Bronchial epithelial cell (primary cell): Measurements from ENCODE around the gene CARD19. TPM values are rescaled to one million over a fixed set of nuclear protein-coding genes. Genes with fewer than 3 reads are reported as not detected.

Experiments
- DNase-seq: peaks from one replicate; pipeline ENCODE4 v3.0.0-alpha.2; 2010; ENCODE audit warnings: low read depth
- FAIRE-seq: peaks from 2 replicates; lab custom pipeline; 2011; peaks lifted over from hg19 to GRCh38; lab: Jason Lieb, UNC
- H3K27me3 ChIP-seq: 2 replicates; pipeline ENCODE4 v1.5.1; 2011; ENCODE audit warnings: low read length; ENCODE audit not compliant: control insufficient read depth, insufficient read depth
- H3K36me3 ChIP-seq: 2 replicates; pipeline ENCODE4 v1.5.1; 2011; ENCODE audit warnings: low read length; ENCODE audit not compliant: control insufficient read depth, insufficient read depth
- H3K4me3 ChIP-seq: 2 replicates; pipeline ENCODE4 v1.5.1; 2011; ENCODE audit warnings: mild to moderate bottlenecking, low read depth, low read length, control low read depth
- total RNA-seq: library from RNA; depleted of rRNA; stranded (reverse); fragments of >200 nt; gene quantifications from 2 replicates; pipeline ENCODE4 v1.2.1, GENCODE V29; 2014
- TF ChIP-seq, protein P1 (sequence below): IDR thresholded peaks from 2 replicates; pipeline ENCODE4 v1.5.1; 2011; ENCODE audit warnings: mild to moderate bottlenecking, moderate library complexity, low read length, control low read depth, inconsistent platforms; ENCODE audit not compliant: insufficient read depth, severe bottlenecking

CARD19 gene
- total RNA-seq, 1 donor from 2014 or later = 43.4 TPM

DNA sequence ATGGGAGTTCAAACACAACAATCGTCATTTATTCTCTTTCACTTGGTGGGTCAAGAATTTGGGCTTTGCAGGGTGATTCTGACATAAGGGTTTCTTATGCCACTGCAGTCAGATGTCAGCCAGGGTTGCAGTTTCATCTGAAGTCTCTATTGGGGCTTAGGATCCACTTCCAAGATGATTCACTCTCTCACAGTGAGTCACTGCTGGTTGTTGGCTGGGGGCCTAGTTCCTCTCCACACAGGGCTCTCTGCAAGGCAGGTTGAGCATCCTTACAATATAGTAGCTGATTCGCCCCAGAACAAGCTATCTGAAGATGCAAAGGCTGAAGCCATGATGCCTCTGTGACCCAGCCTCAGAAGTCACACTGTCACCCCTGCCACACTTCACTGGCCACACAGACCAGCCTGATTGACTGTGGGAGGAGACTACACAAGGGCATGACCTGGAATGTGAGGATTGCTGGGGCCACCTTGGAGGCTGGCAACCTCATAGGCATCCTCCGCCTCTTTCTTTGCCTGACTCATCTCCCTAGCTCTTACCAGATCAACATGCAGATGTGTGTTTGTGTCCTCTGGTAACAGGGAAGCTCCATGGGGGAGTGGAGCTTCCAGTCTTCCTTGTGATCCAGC lies 4.5 kb upstream of the CARD19 start:
- H3K4me3 ChIP-seq = no peak overlapping the region
- no peaks in the 10 kb centered on the region for H3K36me3 ChIP-seq
- H3K27me3 ChIP-seq = no peaks in the 10 kb centered on the region
- TF ChIP-seq, protein P1, sequence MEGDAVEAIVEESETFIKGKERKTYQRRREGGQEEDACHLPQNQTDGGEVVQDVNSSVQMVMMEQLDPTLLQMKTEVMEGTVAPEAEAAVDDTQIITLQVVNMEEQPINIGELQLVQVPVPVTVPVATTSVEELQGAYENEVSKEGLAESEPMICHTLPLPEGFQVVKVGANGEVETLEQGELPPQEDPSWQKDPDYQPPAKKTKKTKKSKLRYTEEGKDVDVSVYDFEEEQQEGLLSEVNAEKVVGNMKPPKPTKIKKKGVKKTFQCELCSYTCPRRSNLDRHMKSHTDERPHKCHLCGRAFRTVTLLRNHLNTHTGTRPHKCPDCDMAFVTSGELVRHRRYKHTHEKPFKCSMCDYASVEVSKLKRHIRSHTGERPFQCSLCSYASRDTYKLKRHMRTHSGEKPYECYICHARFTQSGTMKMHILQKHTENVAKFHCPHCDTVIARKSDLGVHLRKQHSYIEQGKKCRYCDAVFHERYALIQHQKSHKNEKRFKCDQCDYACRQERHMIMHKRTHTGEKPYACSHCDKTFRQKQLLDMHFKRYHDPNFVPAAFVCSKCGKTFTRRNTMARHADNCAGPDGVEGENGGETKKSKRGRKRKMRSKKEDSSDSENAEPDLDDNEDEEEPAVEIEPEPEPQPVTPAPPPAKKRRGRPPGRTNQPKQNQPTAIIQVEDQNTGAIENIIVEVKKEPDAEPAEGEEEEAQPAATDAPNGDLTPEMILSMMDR = no peak
- FAIRE-seq = no peak
- peak; percentile 85 for DNase-seq

DNA sequence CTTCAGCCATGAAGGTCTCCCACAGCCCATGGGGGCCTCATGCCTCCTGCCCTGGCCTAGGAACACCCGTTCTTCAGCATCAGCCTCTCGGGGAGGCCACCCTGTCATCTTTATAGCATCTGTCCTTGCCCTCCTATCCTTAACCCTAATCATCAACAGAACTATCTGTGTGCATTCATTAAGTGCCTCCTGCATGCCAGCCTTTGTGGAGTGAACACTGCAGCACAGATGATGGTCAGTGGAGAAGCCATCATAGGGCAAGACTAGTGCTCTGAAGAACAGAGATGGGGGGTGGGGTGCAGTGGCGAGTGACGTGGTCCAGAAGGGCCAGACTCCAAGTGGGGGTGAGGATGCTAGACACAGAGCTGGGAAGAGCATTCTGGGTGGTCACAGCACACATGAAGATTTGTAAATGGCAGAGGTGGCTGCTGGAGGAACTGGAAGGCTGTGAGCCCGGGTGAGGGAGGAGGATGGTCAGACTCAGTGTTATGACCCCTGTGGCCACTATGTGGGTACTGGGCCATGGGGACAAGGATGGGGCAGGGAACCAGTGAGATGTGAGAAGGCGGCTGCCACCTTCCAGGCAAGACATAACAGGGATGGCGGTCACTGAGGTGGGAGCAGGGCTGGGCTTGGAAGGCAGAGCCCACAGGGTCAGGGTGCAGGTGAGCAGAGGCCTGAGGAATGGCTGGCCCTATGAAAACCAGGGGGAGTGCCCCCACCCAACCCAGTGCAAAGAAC lies 3.6 kb upstream of the CARD19 start:
- H3K27me3 ChIP-seq = no peaks in the 10 kb centered on the region
- TF ChIP-seq, protein P1 = no peak
- no peak overlapping the region for H3K4me3 ChIP-seq
- no peaks in the 10 kb centered on the region for H3K36me3 ChIP-seq
- DNase-seq (no peak), FAIRE-seq (no peak)

DNA sequence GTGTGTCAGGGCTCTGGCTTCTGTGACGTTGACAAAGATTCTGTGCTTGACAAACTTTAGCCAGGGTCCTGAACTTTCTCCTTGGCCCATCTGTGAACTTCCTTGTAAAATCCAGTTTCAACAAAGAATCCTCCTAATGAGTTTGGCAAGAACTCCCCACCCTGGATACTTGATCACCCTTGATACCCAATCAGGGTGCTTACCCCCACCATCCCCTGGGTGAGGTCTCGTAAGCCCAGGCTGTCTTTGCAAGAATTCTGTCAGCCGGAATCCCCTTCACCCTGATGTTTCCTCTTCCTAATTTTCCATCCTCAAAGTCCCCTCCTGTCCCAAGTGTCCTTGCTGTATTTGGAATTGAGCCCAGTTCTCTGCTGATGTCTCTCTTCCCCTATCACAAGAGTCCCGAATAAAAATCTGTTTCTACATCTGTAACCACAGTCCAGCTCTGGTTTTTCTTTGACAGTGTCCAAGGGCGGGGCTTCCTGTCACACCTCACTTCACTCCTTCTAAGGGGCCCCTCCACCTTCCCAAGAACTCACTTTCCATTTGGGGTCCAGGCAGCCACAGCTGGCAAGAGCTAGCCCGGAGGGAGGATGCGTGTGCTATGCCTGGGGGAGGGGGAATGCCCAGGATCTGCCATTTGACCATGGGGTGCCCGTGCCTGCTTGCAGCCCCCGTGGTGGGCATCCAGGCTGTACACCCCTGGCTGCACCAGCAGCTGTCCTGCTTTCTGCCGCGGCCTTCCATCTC lies 2.7 kb upstream of the CARD19 start:
- FAIRE-seq (no peak), DNase-seq (no peak)
- Histone ChIP-seq H3K4me3 (no peak overlapping the region), H3K36me3 (no peaks in the 10 kb centered on the region), H3K27me3 (no peaks in the 10 kb centered on the region)
- TF ChIP-seq, protein P1 = no peak

DNA sequence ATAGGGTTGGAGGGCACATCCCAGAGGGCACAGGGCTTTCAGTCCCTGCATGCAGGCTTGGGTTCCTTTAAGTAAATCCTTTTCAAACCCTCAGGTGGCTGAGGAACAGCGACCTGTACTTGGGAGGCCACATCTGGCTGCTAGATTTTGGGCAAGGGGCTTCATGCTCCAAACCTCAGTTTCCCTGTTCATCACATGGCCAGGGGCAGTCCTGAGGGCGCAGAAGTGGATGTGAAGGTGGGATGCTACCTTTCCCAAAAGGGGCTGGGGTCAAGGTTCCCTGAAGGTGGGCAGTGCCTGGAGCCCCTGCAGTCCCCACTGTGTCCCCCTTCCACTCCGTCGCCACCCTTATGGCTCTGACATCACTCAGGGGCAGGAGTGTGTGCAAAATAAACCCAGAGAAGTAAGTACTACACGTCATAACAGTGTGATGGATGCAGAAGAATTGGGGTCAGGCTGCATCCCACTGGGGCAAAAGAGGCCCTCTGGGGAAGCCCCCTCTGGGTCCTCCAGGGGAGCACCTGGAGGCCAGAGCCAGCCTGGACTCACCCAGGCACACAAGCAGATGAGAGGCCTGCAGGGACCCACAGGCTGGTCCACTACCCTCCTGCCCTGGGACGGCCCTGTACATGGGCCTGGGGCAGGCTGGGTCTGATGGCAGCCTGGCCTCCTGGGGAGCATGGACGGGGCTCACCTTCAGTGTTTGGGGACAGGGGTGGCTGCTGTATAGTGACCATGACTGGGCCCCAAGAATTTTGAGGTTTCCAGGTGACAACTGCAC lies 1.9 kb upstream of the CARD19 start:
- TF ChIP-seq, protein P1 = no peak
- FAIRE-seq = no peak

DNA sequence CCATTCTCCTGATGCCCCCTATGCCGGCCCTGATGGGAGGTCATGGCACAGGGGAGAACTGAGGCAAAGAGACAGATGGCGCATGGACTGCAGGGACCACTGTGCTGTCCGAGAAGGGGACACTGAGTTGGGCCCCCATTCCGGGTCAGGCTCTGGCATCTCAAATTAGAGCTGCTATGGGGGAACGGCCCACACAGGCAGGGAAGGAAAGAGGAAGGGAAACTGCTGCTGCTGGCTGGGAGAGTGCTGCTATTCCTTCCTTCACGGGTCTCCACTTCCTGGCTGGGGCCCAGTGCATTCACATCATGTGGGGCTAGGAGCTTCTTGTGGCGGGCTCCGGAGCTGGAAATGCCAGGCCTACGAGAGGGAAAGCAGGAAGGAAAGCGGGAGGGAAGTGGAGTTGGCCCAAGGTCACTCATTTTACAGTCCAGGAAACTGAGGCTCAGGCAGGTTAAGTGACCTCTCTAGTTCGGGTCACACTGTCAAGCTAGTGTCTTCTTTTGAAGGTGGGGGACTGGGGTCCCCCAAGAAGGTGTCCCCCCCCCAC lies 1.3 kb upstream of the CARD19 start:
- Histone ChIP-seq H3K4me3 (peak overlapping the region; percentile 43), H3K27me3 (no peaks in the 10 kb centered on the region), H3K36me3 (peaks cover under 1% of the 10 kb centered on the region)
- TF ChIP-seq, protein P1 = no peak
- DNase-seq = no peak
- FAIRE-seq = no peak

More for the DNA sequence above, 1.9 kb upstream of the CARD19 start:
- Histone ChIP-seq H3K36me3 (no peaks in the 10 kb centered on the region), H3K27me3 (no peaks in the 10 kb centered on the region), H3K4me3 (no peak overlapping the region)
- DNase-seq = no peak
